Skeletal muscle cell (primary cell): ENCODE data around the gene IMPG2.
A peak's percentile ranks its signal among the peaks of the same experiment; 100 is the strongest.

Source experiments
- DNase-seq: peaks from one replicate; pipeline ENCODE4 v3.0.0-alpha.2; 2010; ENCODE audit warnings: low read depth
- H3K4me3 ChIP-seq: 2 replicates; pipeline ENCODE4 v1.5.1; 2011; ENCODE audit warnings: low read depth, mild to moderate bottlenecking, control low read depth, low read length, moderate library complexity

IMPG2 gene

GRCh38 chr3:101200461-101200860, 119.9 kb downstream of the IMPG2 start:
- DNase-seq = no peak
- H3K4me3 ChIP-seq = no peak overlapping the region

GRCh38 chr3:101195951-101196713, 124.2 kb downstream of the IMPG2 start:
- no peak overlapping the region for H3K4me3 ChIP-seq
- no peak for DNase-seq

GRCh38 chr3:101194392-101194791, 126.0 kb downstream of the IMPG2 start:
- no peak for DNase-seq
- no peak overlapping the region for H3K4me3 ChIP-seq

- peak; percentile 55 for DNase-seq
- H3K4me3 ChIP-seq = no peak overlapping the region
Measured at GRCh38 chr3:101193957-101194356, 126.4 kb downstream of the IMPG2 start.

- H3K4me3 ChIP-seq = no peak overlapping the region
- peak; percentile 64 for DNase-seq
Measured at GRCh38 chr3:101189796-101190195, 130.6 kb downstream of the IMPG2 start.

GRCh38 chr3:101189176-101189575, 131.2 kb downstream of the IMPG2 start:
- H3K4me3 ChIP-seq = no peak overlapping the region
- no peak for DNase-seq

GRCh38 chr3:101185341-101185740, 135.0 kb downstream of the IMPG2 start:
- H3K4me3 ChIP-seq = no peak overlapping the region
- DNase-seq = no peak

GRCh38 chr3:101184111-101184510, 136.3 kb downstream of the IMPG2 start:
- H3K4me3 ChIP-seq = no peak overlapping the region
- DNase-seq = no peak

GRCh38 chr3:101183151-101183550, 137.2 kb downstream of the IMPG2 start:
- DNase-seq = no peak
- no peak overlapping the region for H3K4me3 ChIP-seq

GRCh38 chr3:101182734-101183133, 137.6 kb downstream of the IMPG2 start:
- no peak overlapping the region for H3K4me3 ChIP-seq
- DNase-seq = no peak

GRCh38 chr3:101181801-101182200, 138.6 kb downstream of the IMPG2 start:
- DNase-seq = no peak
- H3K4me3 ChIP-seq = no peak overlapping the region

- no peak overlapping the region for H3K4me3 ChIP-seq
- peak; percentile 62 for DNase-seq
Measured at GRCh38 chr3:101179637-101180036, 140.7 kb downstream of the IMPG2 start.

- H3K4me3 ChIP-seq = no peak overlapping the region
- DNase-seq = no peak
Measured at GRCh38 chr3:101177577-101177976, 142.8 kb downstream of the IMPG2 start.
